ENCODE data around the gene LMTK2.

Gene LMTK2

DNA sequence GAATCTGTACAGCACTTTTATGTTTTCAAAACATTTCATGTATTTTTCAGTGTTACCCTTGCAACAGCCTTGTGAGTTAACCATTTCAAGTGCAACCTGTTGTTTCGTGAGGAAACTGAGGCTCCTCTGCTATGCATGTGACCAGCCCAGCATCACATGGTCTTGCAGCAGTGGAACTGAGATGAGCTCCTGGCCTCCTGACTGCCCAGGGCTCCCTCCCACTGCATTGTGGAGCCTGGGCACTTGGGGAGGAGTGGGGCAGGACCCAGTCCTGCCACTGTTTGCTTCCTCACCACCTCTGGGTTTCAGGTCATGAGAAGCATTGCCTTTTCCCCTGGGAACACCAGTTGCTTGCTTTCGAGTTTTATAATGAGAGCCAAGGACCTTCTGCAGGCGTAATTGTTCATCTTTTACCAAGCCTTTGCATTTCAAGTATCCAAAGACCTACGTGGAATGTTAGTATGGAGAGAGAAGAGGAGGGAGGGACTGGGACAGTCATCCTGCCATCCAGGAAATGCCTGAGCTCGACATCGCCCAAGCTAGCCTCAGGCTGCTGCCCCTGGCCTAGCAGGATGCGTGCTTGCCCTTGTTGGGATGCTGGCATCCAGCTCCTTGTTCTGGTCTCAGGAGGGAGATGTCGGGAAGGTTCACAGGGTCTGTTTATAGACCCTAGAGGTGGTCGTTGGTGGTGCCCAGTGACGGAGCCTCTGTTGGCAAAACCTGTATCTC, 72.3 kb downstream of the LMTK2 start:
- DNase-seq = no peak

DNA sequence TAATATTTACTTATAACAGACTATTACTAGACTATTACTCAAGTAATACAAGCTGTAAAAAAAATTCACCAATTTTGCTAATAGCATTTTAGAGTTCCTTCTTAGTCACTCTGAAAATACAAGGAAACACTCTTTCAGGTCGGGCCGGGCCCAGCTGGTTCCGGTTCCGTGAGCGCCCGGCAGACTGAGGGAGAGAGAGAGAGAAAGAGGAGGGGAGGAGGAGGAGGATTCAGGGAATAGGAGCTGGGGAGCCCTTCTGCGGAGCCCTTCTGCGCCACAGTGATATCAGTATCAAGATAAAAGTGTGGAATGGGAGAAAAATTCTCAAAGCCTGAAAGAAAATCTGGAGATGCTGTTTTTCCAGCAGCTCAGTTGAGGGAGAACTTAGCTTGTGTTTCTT, 74.1 kb downstream of the LMTK2 start:
- no peak for DNase-seq

DNA sequence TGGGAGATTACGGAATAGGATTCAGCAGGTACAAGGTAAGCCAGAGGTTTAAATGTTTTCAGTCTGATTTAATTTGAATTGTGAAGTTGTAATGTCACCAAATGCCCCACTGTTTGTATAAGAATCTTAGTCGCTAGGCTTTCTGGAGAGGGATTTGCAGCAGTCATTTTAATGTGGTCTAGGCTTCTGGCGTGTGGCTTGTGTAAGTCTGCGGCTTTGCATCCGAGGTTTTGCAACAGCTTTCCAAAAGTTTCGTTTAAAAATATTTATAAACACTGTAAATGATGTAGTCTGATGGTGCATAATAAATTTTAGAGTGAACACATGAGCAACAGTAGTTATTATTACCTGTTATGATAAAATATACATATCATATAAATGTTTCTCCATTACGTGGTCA, 78.4 kb downstream of the LMTK2 start:
- DNase-seq = no peak

DNA sequence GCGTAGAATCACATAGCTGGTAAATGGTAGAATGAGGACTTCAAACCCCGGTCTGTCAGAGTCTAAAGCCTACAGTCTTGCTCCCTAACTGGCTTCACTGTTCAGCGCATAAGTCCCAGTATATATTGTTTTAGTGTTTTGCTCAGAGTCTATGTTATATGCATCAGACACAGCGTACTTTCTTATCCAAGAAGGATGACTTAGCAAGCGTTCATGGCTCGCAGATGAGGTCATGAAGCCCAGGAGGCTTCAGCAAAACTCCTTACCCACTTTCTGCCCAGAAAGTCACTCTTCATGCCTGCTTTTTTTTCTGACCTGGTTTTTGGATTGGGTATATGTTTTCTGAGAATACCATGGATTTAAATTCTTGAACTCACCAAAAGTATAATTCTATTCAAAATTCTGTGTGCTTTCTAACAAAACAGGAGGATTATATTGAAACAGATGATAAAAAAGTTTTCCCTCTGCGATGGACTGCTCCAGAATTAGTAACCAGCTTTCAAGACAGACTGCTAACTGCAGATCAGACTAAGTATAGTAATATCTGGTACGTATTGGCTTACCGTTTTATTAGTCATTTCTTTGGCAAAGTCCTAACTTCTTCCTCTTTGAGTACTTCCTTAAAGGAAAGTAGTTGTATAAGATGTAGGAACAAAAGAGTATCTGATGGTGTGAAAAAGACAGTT, 79.9 kb downstream of the LMTK2 start:
- peak; percentile 47 for DNase-seq

GRCh38 chr7:98187138-98187502, 80.5 kb downstream of the LMTK2 start:
- no peak for DNase-seq

DNA sequence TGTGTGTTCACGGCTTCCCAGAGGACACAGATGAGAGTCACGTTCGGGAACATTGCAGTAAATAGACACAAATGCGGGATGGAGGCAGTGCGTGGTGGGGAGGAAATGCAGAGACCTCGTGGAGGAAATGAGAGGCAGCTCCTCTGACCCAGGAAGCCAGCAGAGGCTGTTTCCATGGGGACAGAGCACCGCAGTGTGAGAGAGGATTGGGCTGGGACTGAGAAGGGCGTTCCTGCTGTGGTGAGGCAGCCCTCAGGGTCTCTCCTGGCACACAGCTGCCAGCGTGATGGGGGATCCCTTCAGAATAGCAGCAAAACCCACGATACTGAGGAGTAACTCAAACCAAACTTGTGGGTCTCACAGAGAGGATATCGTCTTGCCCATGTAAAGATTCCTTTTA, 82.9 kb downstream of the LMTK2 start:
- DNase-seq = no peak

DNA sequence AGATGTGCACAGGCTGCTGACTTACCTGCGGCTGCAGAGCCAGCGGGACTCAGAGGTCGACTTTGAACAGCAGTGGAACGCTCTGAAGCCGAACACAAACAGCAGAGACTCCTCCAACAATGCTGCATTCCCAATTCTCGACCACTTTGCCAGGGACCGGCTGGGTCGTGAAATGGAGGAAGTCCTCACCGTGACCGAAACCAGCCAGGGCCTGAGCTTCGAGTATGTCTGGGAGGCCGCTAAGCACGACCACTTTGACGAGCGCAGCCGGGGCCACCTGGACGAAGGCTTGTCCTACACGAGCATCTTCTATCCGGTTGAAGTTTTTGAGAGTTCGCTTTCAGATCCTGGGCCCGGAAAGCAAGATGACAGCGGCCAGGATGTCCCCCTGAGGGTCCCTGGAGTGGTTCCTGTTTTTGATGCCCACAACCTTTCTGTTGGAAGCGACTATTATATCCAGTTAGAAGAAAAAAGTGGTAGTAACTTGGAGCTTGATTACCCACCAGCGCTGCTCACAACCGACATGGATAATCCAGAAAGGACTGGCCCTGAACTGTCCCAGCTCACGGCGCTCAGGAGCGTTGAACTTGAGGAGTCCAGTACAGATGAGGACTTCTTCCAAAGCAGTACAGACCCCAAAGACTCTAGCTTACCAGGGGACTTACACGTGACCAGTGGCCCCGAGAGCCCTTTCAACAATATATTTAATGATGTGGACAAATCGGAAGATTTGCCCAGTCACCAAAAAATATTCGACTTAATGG, 85.2 kb downstream of the LMTK2 start:
- DNase-seq = no peak

DNA sequence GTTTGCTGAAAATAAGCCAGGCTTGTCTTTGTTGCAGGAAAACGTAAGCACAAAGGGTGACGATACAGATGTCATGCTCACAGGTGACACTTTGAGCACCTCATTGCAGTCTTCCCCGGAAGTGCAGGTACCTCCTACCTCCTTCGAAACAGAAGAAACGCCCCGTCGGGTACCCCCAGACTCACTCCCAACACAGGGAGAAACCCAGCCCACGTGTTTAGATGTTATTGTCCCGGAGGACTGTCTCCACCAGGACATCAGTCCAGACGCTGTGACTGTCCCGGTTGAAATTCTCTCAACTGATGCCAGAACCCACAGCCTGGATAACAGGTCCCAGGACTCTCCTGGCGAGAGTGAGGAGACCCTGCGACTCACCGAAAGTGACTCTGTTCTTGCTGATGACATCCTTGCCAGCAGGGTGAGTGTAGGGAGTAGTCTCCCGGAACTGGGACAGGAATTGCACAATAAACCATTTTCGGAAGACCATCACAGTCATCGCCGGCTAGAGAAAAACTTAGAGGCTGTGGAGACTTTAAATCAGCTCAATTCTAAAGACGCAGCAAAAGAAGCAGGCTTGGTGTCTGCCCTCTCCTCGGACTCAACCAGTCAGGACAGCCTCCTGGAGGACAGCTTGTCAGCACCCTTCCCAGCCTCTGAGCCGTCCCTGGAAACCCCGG, 86.3 kb downstream of the LMTK2 start:
- no peak for DNase-seq

DNA sequence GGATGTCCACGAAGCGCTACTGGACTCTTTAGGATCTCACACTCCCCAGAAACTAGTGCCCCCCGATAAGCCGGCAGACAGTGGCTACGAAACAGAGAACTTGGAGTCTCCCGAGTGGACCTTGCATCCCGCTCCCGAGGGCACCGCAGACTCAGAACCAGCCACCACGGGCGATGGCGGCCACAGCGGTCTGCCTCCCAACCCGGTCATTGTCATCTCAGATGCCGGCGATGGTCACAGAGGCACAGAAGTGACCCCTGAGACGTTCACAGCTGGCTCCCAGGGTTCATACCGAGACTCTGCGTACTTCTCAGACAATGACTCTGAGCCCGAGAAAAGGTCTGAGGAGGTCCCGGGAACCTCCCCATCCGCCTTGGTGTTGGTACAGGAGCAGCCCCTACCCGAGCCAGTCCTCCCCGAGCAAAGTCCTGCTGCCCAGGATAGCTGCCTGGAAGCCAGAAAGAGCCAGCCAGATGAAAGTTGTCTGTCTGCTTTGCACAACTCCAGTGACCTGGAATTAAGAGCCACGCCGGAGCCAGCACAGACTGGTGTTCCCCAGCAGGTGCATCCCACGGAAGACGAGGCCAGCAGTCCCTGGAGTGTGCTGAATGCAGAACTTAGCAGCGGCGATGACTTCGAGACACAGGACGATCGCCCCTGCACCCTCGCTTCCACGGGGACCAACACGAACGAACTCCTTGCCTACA, 87.0 kb downstream of the LMTK2 start:
- no peak for DNase-seq

- DNase-seq = no peak
These were observed 87.5 kb downstream of the LMTK2 start for GRCh38 chr7:98194186-98194585.

DNA sequence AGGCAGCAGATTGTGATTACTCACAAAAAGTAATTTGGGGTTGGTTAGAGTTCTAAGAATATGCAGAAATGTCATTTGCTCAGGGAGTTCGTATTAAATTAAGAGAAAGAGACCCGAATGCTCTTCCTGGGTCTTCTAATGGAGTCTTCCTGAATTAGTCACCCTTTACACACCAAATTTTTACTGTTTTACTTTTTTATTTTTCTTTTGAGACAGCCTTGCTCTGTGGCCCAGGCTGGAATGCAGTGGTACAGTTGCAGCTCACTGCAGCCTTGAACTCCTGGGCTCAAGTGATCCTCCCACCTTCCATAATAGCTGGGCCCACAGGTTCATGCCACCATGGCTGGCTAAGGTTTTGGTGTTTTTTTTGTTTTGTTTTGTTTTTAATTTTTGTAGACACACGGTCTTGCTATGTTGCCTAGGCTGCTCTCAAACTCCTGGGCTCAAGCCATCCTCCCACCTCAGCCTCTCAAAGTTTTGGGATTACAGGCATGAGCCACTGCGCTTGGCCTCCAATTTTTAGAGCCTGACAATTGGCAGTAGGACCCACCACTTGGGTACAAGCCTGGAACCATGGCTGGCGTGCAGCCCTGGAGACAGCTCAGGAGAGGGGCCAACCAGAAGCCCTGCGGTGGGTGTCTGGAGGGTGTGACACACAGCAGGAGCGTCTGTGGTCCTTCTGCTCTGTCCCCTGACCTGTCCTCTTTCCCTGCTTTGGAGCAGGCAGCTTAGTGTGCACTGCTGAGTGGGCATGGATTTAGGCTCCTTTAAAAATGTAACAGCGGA, 88.2 kb downstream of the LMTK2 start:
- no peak for DNase-seq

DNA sequence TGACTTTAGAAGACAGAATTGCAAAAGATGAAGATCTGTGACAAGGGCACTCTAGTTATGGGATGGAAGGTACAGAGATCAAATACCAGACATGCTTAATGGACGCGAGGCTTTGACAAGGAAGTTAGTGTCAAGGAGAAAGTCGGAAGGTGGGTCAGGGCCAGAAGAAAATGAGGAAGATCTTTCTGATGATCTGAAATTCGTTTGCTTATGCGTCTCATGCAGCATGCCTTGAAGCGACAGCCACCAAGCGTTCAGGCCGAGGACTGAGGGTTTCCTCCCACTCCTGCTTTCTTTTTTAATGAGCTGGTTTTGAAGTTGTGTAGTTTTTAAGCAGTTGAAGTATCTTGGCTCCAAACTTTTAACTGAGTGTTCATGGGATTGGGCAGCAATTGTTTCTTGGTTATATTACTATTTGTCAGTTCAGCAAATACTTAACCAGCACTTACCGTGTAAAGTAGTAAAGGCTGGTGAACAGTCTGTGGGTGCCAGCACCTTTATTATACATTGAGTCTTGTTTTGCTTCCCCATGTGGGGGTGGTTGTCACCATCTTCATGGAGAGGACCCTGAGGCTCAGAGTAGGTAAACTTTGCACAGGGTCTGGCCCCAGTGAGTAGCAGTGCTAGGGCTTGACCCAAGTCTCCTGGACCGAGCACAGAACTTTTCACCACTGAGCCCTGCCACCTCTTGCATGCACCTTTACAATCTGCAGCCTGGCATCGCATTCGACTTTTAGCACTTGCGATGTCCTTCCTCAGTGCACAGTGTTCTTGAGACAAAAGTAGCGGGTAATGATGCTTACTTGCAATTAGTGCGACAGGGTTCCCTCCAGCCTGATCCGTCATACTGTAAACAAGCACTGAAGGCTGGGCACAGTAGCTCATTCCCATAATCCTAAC, 90.3 kb downstream of the LMTK2 start:
- no peak for DNase-seq

DNA sequence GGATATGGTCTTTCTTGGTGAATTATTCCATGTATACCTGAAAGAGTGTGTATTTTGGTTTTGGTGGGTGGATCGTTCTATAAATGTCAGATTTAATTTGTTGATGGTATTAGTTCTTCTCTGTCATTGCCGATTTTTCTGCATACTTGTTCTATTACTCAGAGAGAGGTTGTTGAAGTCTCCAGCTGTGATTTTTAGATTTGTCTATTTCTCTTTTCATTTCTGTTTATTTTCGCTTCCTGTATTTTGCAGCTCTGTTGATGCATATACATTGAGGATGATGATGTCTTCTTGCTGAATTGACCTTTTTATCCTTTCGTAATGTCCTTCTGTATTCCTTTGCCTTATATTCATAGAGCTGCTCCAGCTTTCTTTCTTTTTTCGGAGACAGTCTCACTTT, 92.5 kb downstream of the LMTK2 start:
- DNase-seq = no peak

- DNase-seq = no peak
These were observed 93.7 kb downstream of the LMTK2 start for GRCh38 chr7:98200364-98200763.

DNA sequence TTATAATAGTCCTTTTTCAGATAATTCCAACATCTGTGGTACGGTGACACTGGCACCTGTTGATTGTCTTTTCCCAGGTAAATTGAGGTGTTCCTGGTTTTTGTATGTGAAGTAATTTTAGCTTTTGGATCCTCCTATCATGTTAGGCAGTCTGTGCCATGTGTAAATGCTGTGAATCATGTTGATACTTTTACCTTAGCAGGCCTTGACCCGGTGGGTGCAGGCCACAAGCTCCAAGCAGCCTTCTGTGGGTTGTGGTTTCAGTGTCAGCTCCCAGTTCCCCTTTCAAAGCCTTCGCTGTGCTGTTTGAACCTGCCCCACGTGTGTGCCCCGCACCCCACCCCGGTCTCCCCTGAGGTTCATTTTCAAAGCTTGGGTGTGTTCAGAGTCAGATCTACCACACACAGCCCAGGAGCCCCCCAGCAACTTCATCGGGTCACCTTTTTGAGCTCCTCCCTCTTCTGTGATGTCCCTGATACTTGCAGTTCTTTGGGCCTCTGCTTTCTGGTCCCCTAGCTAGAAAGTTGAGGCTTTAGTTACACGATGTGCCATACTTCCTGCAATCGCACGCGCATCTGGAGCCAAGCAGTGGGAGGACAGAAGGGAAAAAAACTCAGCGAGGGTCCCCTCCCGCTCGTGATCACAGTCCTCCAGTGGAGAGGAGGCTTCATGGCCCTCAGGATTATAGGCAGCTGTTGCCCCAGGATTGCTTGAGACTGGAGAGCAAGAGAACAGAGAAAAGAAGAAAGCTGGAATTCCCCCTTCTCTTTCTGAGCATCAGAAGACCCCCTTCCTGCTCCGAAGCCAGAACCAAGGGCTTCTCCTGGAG, 95.9 kb downstream of the LMTK2 start:
- no peak for DNase-seq

- DNase-seq = no peak
These were observed 96.8 kb downstream of the LMTK2 start for GRCh38 chr7:98203261-98203963.

DNA sequence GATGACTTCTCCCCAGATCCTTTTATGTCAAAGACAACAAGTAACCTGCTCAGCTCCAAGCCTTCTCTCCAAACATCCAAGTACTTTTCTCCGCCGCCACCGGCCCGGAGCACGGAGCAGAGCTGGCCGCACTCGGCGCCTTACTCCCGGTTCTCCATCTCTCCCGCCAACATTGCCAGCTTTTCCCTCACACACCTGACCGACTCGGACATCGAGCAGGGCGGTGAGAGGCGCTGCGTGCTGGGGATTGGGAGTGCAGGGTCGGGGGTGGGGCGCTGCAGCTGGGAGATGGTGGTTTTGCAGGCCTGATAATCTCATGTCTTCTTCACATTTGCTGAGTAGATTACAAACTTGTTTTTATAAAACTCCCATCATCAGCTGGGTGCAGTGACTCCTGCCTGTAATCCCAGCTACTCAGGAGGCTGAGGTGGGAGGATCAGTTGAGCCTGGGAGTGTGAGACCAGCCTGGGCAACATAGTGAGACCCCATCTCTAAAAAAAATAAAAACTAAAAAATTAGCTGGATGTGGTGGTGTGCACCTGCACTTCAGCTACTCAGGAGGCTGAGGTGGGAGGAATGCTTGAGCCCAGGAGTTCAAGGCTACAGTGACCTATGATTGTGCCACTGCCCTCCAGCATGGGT, 97.4 kb downstream of the LMTK2 start:
- DNase-seq = no peak

GRCh38 chr7:98204670-98205069, 98.0 kb downstream of the LMTK2 start:
- no peak for DNase-seq

All from fibroblast of skin of right quadriceps (primary cell).